Retinal pigment epithelial cell (primary cell): ENCODE data around the gene PCAT6.

ENCODE experiments used
- DNase-seq: peaks from one replicate; pipeline ENCODE4 v3.0.0-alpha.2; 2010; ENCODE audit warnings: low read depth
- H3K4me3 ChIP-seq: 2 replicates; pipeline ENCODE4 v1.5.1; 2011; ENCODE audit warnings: mild to moderate bottlenecking, low read length, control low read depth, moderate library complexity
- CTCF ChIP-seq: conservative IDR thresholded peaks from 2 replicates; pipeline ENCODE4 v1.5.1; 2011; ENCODE audit warnings: low read depth, low read length, control low read depth, inconsistent platforms

The PCAT6 gene

GRCh38 chr1:202850593-202851362 is 40.0 kb downstream of the PCAT6 start:
- no peak for TF ChIP-seq CTCF
- no peak overlapping the region for H3K4me3 ChIP-seq
- no peak for DNase-seq

GRCh38 chr1:202852163-202852904 is 41.6 kb downstream of the PCAT6 start:
- peak; percentile 28 for DNase-seq
- TF ChIP-seq CTCF, result peak; percentile 84
- H3K4me3 ChIP-seq, result no peak overlapping the region

GRCh38 chr1:202854787-202855186 is 44.0 kb downstream of the PCAT6 start:
- DNase-seq, result no peak
- TF ChIP-seq CTCF, result no peak
- no peak overlapping the region for H3K4me3 ChIP-seq

- H3K4me3 ChIP-seq, result no peak overlapping the region
- no peak for TF ChIP-seq CTCF
- no peak for DNase-seq
These were observed 45.3 kb downstream of the PCAT6 start for GRCh38 chr1:202856014-202856413.

GRCh38 chr1:202857136-202857610 is 46.4 kb downstream of the PCAT6 start:
- DNase-seq, result no peak
- TF ChIP-seq CTCF, result no peak
- no peak overlapping the region for H3K4me3 ChIP-seq

- no peak overlapping the region for H3K4me3 ChIP-seq
- TF ChIP-seq CTCF, result no peak
- DNase-seq, result no peak
These were observed 47.6 kb downstream of the PCAT6 start for GRCh38 chr1:202858331-202858730.
